CD4-positive, alpha-beta T cell treated with Interleukin-1 beta for 1 hour (primary cell): ENCODE data around the gene FRG2C.
"Not testable (repeated sequence)": the region's sequence is repeated elsewhere in the genome, so short reads cannot be mapped to it uniquely, and the experiment has no call there.

Source experiments
- DNase-seq, 2 donors: peaks; one replicate each; pipeline ENCODE4 v3.0.0-alpha.2; 2020 to 2022

Gene FRG2C

GRCh38 chr3:75669348-75670297 lies 5.5 kb downstream of the FRG2C start:
- not testable (repeated sequence) for DNase-seq

DNA sequence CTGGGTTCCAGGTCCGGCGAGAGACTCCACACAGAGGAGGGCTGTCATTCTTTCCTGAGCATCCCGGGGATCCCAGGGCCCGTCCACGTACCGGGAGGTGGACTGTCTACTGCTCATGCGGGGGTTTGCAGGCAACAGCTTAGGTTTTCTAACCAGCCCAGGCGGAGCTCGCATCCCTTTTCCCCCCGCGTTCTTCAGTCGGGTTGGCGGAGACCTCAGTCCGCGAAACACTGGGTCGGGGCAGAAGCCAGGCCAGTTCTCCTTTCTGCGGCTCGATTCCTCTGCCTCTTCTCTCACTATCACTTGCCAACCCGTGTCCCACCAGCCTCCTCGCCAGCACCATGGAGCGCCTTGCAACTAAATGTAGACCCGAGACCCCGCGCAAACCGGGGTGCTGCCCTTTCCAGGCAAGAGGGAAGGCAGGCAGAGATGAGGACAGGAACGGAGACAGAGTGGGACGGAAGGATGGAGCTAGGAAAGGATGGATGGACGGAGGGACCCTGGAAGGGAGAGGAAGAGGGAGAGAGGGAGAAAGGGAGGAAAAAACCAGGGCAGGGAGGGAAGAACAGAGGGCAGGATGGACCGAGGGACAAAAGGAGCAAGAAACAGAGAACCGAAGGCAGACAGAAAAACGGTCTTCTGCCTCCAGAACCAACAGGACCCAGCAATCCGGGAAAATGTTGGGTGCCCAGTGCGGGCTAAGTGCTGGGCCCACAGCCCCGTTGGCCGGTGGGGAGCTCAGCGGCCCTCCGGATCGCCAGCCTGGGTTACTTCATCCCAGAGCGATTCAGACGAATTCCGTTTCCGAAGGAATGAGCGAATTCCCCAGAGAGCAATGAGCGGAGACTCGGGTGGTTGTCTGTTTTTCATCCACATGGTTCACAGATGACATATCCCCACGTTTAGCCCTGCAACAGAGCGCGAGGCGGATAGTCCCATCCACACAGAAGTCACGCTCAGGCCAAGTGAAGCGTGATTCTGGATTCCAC lies 6.5 kb downstream of the FRG2C start:
- DNase-seq = not testable (repeated sequence)

DNA sequence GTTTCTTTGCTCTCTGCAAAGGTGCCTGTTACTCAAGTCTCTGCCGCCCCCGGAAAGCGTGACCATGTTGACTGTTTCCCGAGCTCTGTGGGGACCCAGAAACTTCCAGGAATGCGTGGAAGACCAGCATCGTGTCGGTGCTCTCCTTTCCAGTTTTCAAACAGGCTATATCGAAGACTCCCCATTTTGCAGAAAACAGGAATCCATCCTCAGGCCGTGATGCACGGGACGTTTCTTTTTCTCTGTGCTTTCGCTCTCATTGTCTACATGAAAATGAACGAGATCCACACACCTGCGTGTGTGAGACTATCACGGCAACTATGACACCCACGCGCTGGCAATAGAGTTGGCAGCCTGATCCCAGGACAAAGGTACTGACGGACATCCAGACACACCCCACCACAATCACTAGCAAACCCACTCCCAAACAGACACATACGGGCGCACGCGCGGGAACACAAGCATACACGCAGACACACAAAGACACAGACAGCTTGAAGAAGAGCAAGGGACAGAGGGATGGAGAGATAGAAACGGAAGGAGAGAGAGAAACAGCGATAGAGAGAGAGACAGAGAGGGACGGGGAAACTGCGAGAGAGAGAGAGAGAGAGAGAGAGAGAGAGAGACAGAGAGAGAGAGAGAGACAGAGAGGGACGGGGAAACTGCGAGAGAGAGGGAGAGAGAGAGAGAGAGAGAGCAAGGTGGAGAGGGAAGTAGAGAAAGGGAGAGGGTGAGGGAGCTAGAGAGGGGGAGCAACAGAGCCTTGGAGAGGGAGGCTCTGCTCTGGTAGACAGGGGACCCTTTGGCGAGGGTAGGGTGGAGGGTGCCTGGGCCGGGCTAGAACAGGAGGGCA lies 7.4 kb downstream of the FRG2C start:
- DNase-seq = not testable (repeated sequence)

DNA sequence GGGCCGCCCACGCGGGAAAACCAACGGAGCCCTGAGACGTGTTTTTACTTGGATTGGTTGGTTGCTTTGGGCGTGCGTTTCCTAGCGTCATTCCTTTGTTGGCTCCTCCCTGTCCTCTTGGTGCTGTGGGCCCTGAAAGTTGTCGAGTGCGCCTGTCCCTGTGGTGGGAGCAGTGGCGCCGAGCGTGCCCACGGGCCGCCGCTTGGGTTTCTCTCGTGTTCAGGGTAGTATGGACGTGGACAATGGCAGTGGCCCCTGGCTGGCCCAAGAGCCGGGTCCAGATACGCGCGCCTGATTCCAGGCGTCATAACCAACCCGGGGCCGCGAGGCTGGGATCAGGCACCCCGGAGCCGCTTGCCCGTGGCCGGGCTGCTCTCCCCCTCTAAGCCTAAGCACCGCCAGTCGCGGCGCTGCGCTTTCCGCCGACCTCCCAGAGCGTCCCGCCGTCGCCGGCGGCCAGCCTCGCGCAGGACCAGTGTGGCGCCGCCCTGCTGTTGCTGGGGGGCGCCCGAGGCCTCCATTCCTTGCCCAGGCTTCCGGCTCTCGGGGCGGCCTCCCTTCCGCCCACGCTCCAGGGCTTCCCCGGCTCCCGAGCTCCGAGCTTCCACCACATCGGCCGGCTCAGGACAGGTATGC lies 8.1 kb downstream of the FRG2C start:
- DNase-seq = not testable (repeated sequence)

DNA sequence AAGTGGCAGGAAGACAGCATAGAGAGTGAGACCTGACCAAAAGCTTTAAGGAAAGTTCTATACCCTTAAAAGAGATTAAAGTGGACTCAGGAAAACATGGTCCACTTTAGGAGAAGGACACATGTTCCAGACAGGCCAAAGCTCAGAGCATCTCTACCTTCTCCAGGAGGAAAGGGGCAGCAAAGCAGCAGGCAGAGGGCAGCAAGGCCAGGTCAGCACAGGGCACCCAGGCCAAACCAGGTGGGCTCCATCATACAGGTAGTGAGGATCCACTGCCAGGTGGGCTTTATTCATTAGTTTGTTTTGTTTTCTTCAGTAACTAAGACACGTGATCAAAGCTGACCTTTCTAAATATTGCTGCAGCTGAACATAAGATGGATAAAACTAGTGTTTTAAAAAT lies 19.8 kb downstream of the FRG2C start:
- not testable (repeated sequence) for DNase-seq

DNA sequence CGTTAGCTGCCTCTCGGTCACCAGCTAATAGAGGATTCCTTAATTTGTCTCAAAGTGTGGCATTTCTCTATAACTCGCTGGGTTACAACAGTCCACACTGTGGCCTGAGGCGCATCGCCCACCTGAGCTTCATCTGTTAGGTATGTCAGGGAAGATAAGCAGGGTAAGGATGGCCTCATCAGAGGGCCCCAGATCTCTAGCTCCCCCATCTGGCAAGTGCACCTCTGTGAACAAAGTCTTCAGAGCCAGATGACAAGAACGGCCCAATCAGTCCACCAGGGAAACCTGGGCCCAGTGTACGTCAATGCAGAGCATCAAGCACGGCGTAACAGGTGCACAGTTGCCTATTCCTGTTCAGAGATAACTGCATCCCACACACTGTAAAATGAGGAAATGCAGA lies 23.2 kb downstream of the FRG2C start:
- DNase-seq = no peak

DNA sequence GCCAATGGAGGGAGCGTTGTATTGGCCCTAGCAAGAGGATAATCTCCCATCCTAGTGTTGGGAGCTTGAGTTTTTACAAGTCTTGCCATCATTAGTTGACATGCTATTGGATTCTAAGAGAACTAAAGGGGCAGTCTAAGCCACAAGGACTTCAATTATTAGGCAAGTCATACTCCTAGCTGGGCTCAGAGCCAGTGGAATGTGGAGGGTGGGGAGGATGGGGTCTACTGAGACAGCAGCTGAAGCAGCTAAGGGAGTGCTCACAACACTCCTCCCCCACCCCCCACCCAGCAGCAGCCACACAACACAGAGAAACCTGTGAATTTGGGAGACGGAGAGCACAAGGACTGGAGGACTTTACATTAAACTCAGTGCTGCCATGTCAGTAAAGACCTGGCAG lies 27.9 kb downstream of the FRG2C start:
- DNase-seq = no peak
